Activated B cell treated with CpG ODN at 0.5 μM for 24 hours (primary cell): ENCODE results near the gene MAP3K20. TPM values are rescaled to one million over a fixed set of nuclear protein-coding genes. Genes with fewer than 3 reads are reported as not detected.

Experiments used
- ATAC-seq: fragments of 200-7000 bp; cut with Tn5 transposase; one replicate; pipeline ENCODE4 v1.10.0; 2021; ENCODE audit warnings: low read depth, mild to moderate bottlenecking, moderate library complexity
- CTCF ChIA-PET: fragments of 350-600 bp; sonication (Branson Sonifier 250); formaldehyde crosslinking; loops from one replicate; lab custom pipeline; 2021; ENCODE audit warnings: antibody characterized with exemption; lab: Charles Lee
- POLR2A ChIA-PET: fragments of 350-600 bp; sonication (Branson Sonifier 250); formaldehyde crosslinking; loops from one replicate; lab custom pipeline; 2021; ENCODE audit warnings: antibody characterized with exemption; lab: Charles Lee
- DNase-seq: peaks from one replicate; pipeline ENCODE4 v3.0.0; 2022
- H3K27ac Mint-ChIP-seq: one replicate; pipeline ENCODE4 v1.8.0; 2020; ENCODE audit warnings: mixed read lengths
- H3K27me3 Mint-ChIP-seq: one replicate; pipeline ENCODE4 v1.8.0; 2021; ENCODE audit warnings: mixed read lengths
- H3K36me3 Mint-ChIP-seq: one replicate; pipeline ENCODE4 v1.8.0; 2021; ENCODE audit warnings: low read depth, mixed read lengths
- H3K4me1 Mint-ChIP-seq: one replicate; pipeline ENCODE4 v1.8.0; 2021; ENCODE audit warnings: mixed read lengths
- H3K4me3 Mint-ChIP-seq: one replicate; pipeline ENCODE4 v1.8.0; 2020; ENCODE audit warnings: mild to moderate bottlenecking, mixed read lengths
- H3K9me3 Mint-ChIP-seq: one replicate; pipeline ENCODE4 v1.8.0; 2020; ENCODE audit warnings: mixed read lengths
- CTCF ChIP-seq: fragments of 200-600 bp; IDR thresholded peaks from one replicate; pipeline ENCODE4 v1.8.0; 2022; ENCODE audit warnings: antibody characterized with exemption, mild to moderate bottlenecking
- intact Hi-C: fragments of 100-400 bp; cut with micrococcal nuclease; formaldehyde crosslinking; loops from one replicate; pipeline ENCODE4 v1.15.1; 2024
- total RNA-seq: library from RNA; stranded (reverse); gene quantifications from 2 replicates; pipeline ENCODE4 v1.2.3, GENCODE V29; 2022

The MAP3K20 gene
- total RNA-seq = 8.7 and 9.5 TPM in 2 replicates

GRCh38 chr2:173075781-173076580, at the start of gene MAP3K20:
MAP3K20 (plus strand) TSS chr2:173075846; CDS start chr2:173091032, 15,186 bp downstream.
- Mint-ChIP-seq H3K36me3 (no peaks in the 10 kb centered on the region), H3K9me3 (no peaks in the 10 kb centered on the region), H3K27me3 (peaks cover 4% of the 10 kb centered on the region), H3K4me1 (peaks cover 13% of the 10 kb centered on the region), H3K27ac (peak within 1 kb of the TSS; percentile 80), H3K4me3 (peak within 1 kb of the TSS; percentile 89)
- POLR2A ChIA-PET = interaction anchor here (0.6 kb wide), 1 partner anchor 37 kb away, joined by 8 read pairs; no protein-coding TSS in a partner anchor
- intact Hi-C loops = loop anchor here (2.0 to 5.0 kb wide), 3 partner anchors 135 to 1173 kb away; partner anchors contain the start of gene OLA1
- CTCF ChIA-PET = no interaction called here
- ATAC-seq (peak; percentile 68), DNase-seq (peak; percentile 42)
- no peak for TF ChIP-seq CTCF

- peaks cover 4% of the 10 kb centered on the region for H3K4me1 Mint-ChIP-seq
- no peak overlapping the region for H3K27ac Mint-ChIP-seq
- no peaks in the 10 kb centered on the region for H3K36me3 Mint-ChIP-seq
- no peak overlapping the region for H3K4me3 Mint-ChIP-seq
- H3K27me3 Mint-ChIP-seq = peaks cover 7% of the 10 kb centered on the region
- no peak for ATAC-seq
- no peaks in the 10 kb centered on the region for H3K9me3 Mint-ChIP-seq
- no peak for TF ChIP-seq CTCF
- POLR2A ChIA-PET = no interaction called here
- intact Hi-C loops = no loop called here
- CTCF ChIA-PET = interaction anchor here (0.6 to 9.8 kb wide), 10 partner anchors 9 to 1321 kb away, joined by 3 to 188 read pairs (median 6); no protein-coding TSS in a partner anchor
- no peak for DNase-seq
Observed at GRCh38 chr2:173026479-173026878, 49.2 kb upstream of the MAP3K20 start.

GRCh38 chr2:173027181-173028128, 48.2 kb upstream of the MAP3K20 start:
- no peak overlapping the region for H3K27ac Mint-ChIP-seq
- peaks cover 4% of the 10 kb centered on the region for H3K4me1 Mint-ChIP-seq
- POLR2A ChIA-PET = interaction anchor here (0.7 kb wide), 1 partner anchor 190 kb away, joined by 3 read pairs; no protein-coding TSS in a partner anchor
- H3K9me3 Mint-ChIP-seq = no peaks in the 10 kb centered on the region
- CTCF ChIA-PET = interaction anchor here (0.6 to 9.8 kb wide), 22 partner anchors 9 to 1320 kb away, joined by 3 to 188 read pairs (median 3); no protein-coding TSS in a partner anchor
- no peaks in the 10 kb centered on the region for H3K36me3 Mint-ChIP-seq
- no peak overlapping the region for H3K4me3 Mint-ChIP-seq
- TF ChIP-seq CTCF = peak; percentile 47
- ATAC-seq (peak; percentile 67), DNase-seq (no peak)
- H3K27me3 Mint-ChIP-seq = peaks cover 8% of the 10 kb centered on the region
- intact Hi-C loops = loop anchor here (1.0 kb wide), 4 partner anchors 183 to 1318 kb away; no protein-coding TSS in a partner anchor

GRCh38 chr2:173028141-173028540, 47.5 kb upstream of the MAP3K20 start:
- peaks cover 4% of the 10 kb centered on the region for H3K4me1 Mint-ChIP-seq
- no peak for TF ChIP-seq CTCF
- ATAC-seq (no peak), DNase-seq (no peak)
- no peak overlapping the region for H3K27ac Mint-ChIP-seq
- no peaks in the 10 kb centered on the region for H3K36me3 Mint-ChIP-seq
- CTCF ChIA-PET = interaction anchor here (0.6 to 9.8 kb wide), 19 partner anchors 8 to 1319 kb away, joined by 3 to 188 read pairs (median 4); no protein-coding TSS in a partner anchor
- H3K27me3 Mint-ChIP-seq = peaks cover 9% of the 10 kb centered on the region
- no peak overlapping the region for H3K4me3 Mint-ChIP-seq
- H3K9me3 Mint-ChIP-seq = no peaks in the 10 kb centered on the region
- POLR2A ChIA-PET = interaction anchor here (0.7 kb wide), 1 partner anchor 189 kb away, joined by 3 read pairs; no protein-coding TSS in a partner anchor
- intact Hi-C loops = no loop called here
